Measurements from ENCODE around the gene HNRNPCL1.

GRCh38 chr1:12851779-12852178 is 3.3 kb upstream of the HNRNPCL1 start:
- TF ChIP-seq CTCF (IDR thresholded peaks at IDR 0.05) (no peak), FOXJ3 (CRISPR knock-in tag; IDR thresholded peaks at IDR 0.05) (no peak), RCOR1 (IDR thresholded peaks at IDR 0.05; ENCODE audit: low read length) (no peak), MAX (IDR thresholded peaks at IDR 0.05; ENCODE audit: low read depth) (no peak), USF2 (IDR thresholded peaks at IDR 0.05; ENCODE audit: borderline replicate concordance, low read depth, low read length) (no peak)
